Measurements from ENCODE around the gene CC2D2B.

DNA sequence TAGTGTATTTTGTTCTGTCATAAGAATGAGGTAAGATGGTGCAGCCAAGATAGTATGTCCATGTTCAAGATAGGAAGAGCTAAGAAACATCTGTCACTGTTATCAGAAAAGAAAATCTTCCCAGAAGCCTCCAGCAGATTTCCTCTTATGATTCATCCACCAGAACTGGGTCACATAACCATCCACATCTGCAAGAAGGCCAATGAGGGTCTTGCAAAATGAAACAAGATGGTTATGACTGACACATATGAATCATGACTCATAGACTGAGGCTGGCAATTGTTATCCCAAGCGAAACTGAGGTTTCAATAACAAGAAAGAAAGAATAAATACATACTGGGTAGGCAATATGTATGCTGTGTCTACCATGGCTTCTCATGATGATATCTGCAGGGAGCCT is 165.9 kb downstream of the CC2D2B start:
- TF ChIP-seq, protein P1, sequence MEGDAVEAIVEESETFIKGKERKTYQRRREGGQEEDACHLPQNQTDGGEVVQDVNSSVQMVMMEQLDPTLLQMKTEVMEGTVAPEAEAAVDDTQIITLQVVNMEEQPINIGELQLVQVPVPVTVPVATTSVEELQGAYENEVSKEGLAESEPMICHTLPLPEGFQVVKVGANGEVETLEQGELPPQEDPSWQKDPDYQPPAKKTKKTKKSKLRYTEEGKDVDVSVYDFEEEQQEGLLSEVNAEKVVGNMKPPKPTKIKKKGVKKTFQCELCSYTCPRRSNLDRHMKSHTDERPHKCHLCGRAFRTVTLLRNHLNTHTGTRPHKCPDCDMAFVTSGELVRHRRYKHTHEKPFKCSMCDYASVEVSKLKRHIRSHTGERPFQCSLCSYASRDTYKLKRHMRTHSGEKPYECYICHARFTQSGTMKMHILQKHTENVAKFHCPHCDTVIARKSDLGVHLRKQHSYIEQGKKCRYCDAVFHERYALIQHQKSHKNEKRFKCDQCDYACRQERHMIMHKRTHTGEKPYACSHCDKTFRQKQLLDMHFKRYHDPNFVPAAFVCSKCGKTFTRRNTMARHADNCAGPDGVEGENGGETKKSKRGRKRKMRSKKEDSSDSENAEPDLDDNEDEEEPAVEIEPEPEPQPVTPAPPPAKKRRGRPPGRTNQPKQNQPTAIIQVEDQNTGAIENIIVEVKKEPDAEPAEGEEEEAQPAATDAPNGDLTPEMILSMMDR (IDR thresholded peaks at IDR 0.05), result no peak
- no peak for TF ChIP-seq POLR2A (IDR thresholded peaks at IDR 0.05)
